Heart right ventricle (tissue), 16 donors: Measurements from ENCODE around the gene CRYZL1. TPM values are rescaled to one million over a fixed set of nuclear protein-coding genes. Genes with fewer than 3 reads are reported as not detected.

Experiments used
- ATAC-seq, 8 donors: fragments of 200-7000 bp; cut with Tn5 transposase; one replicate each; pipeline ENCODE4 v1.9.1; 2020; ENCODE audit warnings: mild to moderate bottlenecking in 8 of 8, moderate library complexity in 8 of 8, moderate number of reproducible peaks in 1 of 8
- DNase-seq, 2 donors: peaks; one replicate each; pipeline ENCODE4 v3.0.0-alpha.2; 2020
- H3K27ac ChIP-seq, 10 donors: fragments of 200-600 bp; sonication (generic) in 2 of 10; one replicate each; pipeline versions ENCODE4 v1.5.0 to v1.8.0; 2020 to 2022; ENCODE audit warnings: mild to moderate bottlenecking in 3 of 10
- H3K27me3 ChIP-seq, 7 donors: fragments of 200-600 bp; one replicate each; pipeline ENCODE4 v1.8.0; 2021 to 2022; ENCODE audit warnings: mild to moderate bottlenecking in 2 of 7
- H3K36me3 ChIP-seq, 9 donors: fragments of 200-600 bp; sonication (generic) in 1 of 9; one replicate each; pipeline versions ENCODE4 v1.5.0 to v1.8.0; 2020 to 2022; ENCODE audit warnings: mild to moderate bottlenecking in 2 of 9
- H3K4me1 ChIP-seq, 9 donors: fragments of 200-600 bp; sonication (generic) in 1 of 9; one replicate each; pipeline versions ENCODE4 v1.5.0 to v1.8.0; 2020 to 2022; ENCODE audit warnings: mild to moderate bottlenecking in 4 of 9
- H3K4me3 ChIP-seq, 10 donors: fragments of 200-600 bp; sonication (generic) in 2 of 10; one replicate each; pipeline versions ENCODE4 v1.5.0 to v1.8.0; 2020 to 2022; ENCODE audit warnings: mild to moderate bottlenecking in 7 of 10, moderate library complexity in 2 of 10
- H3K9me3 ChIP-seq, 11 donors: fragments of 200-600 bp in 10 of 11; sonication (generic) in 2 of 11; one replicate each; pipeline versions ENCODE4 v1.5.0 to v1.8.0; 2013 to 2022; ENCODE audit warnings: mild to moderate bottlenecking in 2 of 11, control low read depth in 1 of 11, moderate library complexity in 1 of 11
- WGBS, 2 donors: extraction: QIAGEN DNeasy Blood & Tissue Kit; methylation state at CpG; one replicate each; pipeline ENCODE4 v1.1.7; 2013; ENCODE audit warnings: inconsistent platforms in 1 of 2; 5-methylcytosine and 5-hydroxymethylcytosine counted together
- intact Hi-C, 10 donors: fragments of 100-400 bp; cut with DNase I; formaldehyde crosslinking; loops; one replicate each; pipeline versions ENCODE4 v1.11.1 to v1.14.2; 2022
- polyA plus RNA-seq, 2 donors: library from polyadenylated mRNA; stranded (reverse); fragments of 200-250 nt; gene quantifications; one replicate each; pipeline ENCODE4 v1.2.3, GENCODE V29; 2013
- total RNA-seq, 10 donors: library from RNA; stranded (reverse); fragmentation: NEBNext Ultra II Directional in 3 of 10; extraction: Animal tissue kit (Norgen Biotek cat#: 25700) in 3 of 10; gene quantifications; one replicate each; pipeline versions ENCODE4 v1.2.1 to v1.2.4, GENCODE V29; 2021 to 2023
- TF ChIP-seq, protein P1 (sequence below), 9 donors: fragments of 200-600 bp; sonication (generic) in 2 of 9; IDR thresholded peaks; one replicate each; pipeline versions ENCODE4 v1.5.0 to v1.8.0; 2021 to 2022; ENCODE audit warnings: antibody characterized with exemption in 9 of 9, mild to moderate bottlenecking in 5 of 9, moderate library complexity in 1 of 9
- donor health status: Arrhythmogenic right ventricular cardiomyopathy.
- donor health status: ischemic (EF 13 %, LVEDD 7.1; RV severe dilation, severe dysfunction).
- donor health status: healthy with polysubstance abuse.
- donor health status: DM: no; HTN: yes; CAD: no.
- donor health status: DM: no; HTN: no; CAD: no.
- donor health status: ischemic (EF 25% LVEDD 6.9; RV normal size, moderate dysfunction).
- donor health status: ischemic (EF 25% LVEDD 5.7; RV mildly dilated, moderate dysfunction).
- donor health status: healthy.
- donor health status: DM: yes; HTN: yes; CAD: no.
- donor health status: Ischemic cardiomyopathy.
- donor health status: ischemic (EF 35%, LVEDD 5.7; RV mildly dilated, moderate dysfunction).
- donor health status: nonischemic (EF 11% LVEDD 7.7; RV severe dilation, severe dysfunction).
- donor health status: DM: yes; HTN: yes; CAD: no.
- donor health status: PGD.
- donor health status: ischemic (EF 29% LVEDD 5.4; RV normal size, mild dysfunction).
- donor health status: nonischemic (EF 23%, LVEDD 6.1; RV moderate dilation, normal function).

Gene CRYZL1
- total and polyA plus RNA-seq, 12 donors, result 15.3 to 31.8 (median 26.0) TPM

DNA sequence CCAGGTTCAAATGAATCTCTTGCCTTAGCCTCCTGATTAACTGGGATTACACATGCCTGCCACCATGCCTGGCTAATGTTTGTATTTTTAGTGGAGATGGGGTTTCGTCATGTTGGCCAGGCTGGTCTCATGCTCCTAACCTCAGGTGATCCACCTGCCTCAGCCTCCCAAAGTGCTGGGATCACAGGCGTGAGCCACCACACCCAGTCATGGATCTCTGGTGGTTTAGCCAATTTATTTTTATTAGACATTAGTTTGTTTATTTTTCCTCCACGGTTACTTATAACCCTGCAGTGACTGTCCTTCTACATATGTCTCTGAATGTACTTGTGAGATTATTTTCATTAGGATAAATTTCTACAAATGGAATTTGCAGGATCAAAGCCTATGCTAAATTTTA is 6.0 kb upstream of the CRYZL1 start:
- no peaks in the 10 kb centered on the region for H3K27me3 ChIP-seq
- no peaks in the 10 kb centered on the region for H3K9me3 ChIP-seq
- peaks cover 0 to 62% (median 24%) of the 10 kb centered on the region in 9 donors for H3K4me1 ChIP-seq
- ATAC-seq (no peak), DNase-seq (no peak)
- H3K27ac ChIP-seq, result no peak overlapping the region
- TF ChIP-seq, protein P1, sequence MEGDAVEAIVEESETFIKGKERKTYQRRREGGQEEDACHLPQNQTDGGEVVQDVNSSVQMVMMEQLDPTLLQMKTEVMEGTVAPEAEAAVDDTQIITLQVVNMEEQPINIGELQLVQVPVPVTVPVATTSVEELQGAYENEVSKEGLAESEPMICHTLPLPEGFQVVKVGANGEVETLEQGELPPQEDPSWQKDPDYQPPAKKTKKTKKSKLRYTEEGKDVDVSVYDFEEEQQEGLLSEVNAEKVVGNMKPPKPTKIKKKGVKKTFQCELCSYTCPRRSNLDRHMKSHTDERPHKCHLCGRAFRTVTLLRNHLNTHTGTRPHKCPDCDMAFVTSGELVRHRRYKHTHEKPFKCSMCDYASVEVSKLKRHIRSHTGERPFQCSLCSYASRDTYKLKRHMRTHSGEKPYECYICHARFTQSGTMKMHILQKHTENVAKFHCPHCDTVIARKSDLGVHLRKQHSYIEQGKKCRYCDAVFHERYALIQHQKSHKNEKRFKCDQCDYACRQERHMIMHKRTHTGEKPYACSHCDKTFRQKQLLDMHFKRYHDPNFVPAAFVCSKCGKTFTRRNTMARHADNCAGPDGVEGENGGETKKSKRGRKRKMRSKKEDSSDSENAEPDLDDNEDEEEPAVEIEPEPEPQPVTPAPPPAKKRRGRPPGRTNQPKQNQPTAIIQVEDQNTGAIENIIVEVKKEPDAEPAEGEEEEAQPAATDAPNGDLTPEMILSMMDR (IDR thresholded peaks at IDR 0.05), result no peak
- intact Hi-C loops, result loop anchor here in 4 of 10 donors (5.0 to 10.0 kb wide), 6 partner anchors 97 to 247 kb away; no protein-coding TSS in a partner anchor
- 86 to 93% methylated on average over 3 of the region's 3 CpGs for WGBS, 2 donors
- peaks cover 0 to 4% (median 0%) of the 10 kb centered on the region in 9 donors for H3K36me3 ChIP-seq
- no peak overlapping the region for H3K4me3 ChIP-seq

DNA sequence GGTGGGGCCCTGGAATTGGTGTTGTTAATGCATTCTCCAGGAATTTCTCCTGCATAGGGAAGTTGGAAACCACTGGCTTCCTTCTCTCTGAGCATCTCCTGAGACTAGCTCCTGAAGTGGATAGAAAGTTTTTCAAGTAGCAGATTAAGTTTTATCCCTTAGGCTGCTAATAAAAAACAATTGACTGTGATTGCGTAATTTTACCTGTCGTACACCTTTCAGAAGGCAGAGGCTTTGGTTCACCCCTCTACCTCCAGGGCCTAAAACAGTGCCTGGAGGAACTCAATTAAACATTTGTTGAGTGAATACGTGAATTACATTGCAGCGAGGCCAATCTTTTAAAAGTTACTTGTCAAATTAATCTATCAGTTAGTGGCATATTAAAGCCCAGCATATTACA is 4.2 kb upstream of the CRYZL1 start:
- intact Hi-C loops, result loop anchor here in 4 of 10 donors (5.0 to 10.0 kb wide), 6 partner anchors 99 to 249 kb away; no protein-coding TSS in a partner anchor
- Histone ChIP-seq H3K4me1 (peaks cover 0 to 58% (median 21%) of the 10 kb centered on the region in 9 donors), H3K4me3 (no peak overlapping the region), H3K27ac (peak overlapping the region in 2 of 10 donors; percentile 78 to 86), H3K9me3 (no peaks in the 10 kb centered on the region), H3K27me3 (no peaks in the 10 kb centered on the region), H3K36me3 (peaks cover 0 to 4% (median 0%) of the 10 kb centered on the region in 9 donors)
- TF ChIP-seq, protein P1 (IDR thresholded peaks at IDR 0.05), result no peak
- 96 to 97% methylated on average over 4 of the region's 4 CpGs for WGBS, 2 donors
- ATAC-seq, result no peak
- no peak for DNase-seq

DNA sequence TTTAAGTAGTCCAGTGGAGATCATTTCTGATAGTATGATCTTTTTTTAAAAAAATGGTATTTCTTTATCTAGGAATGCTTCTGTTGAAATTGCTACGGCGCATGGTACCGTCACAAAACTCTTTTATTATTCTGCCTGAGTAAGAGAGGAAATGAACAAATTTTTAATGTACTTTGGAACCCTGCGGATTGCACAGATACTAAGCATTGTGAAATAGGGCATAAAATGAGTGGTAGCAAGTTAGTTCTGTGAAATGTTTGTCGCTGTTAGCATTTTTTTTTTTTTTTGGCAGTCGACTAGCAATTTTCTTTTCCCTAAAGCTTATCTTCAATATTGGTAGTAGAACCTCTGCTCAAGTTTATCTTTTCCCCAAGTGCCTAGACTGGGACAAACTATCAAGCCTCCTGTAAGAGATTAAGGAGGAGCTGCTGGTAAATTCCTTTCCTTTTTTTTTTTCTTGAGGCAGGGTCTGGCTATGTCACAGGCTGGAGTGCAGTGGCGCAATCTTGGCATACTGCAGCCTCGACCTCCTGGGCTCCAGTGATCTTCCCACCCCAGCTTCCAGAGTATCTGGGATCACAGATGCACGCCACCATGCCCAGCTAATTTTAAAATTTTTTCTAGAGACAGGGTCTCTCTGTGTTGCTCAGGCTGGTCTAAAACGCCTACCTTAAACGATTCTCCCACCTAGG is 3.0 kb upstream of the CRYZL1 start:
- no peak for DNase-seq
- no peaks in the 10 kb centered on the region for H3K9me3 ChIP-seq
- intact Hi-C loops, result loop anchor here in 8 of 10 donors (5.0 to 10.0 kb wide), 11 partner anchors 100 to 258 kb away; no protein-coding TSS in a partner anchor
- peak overlapping the region in 8 of 10 donors; percentile 78 to 93 (median 86) for H3K27ac ChIP-seq
- ATAC-seq, result no peak
- no peaks in the 10 kb centered on the region for H3K27me3 ChIP-seq
- TF ChIP-seq, protein P1 (IDR thresholded peaks at IDR 0.05), result no peak
- peaks cover 0 to 4% (median 0%) of the 10 kb centered on the region in 9 donors for H3K36me3 ChIP-seq
- H3K4me1 ChIP-seq, result peaks cover 3 to 55% (median 25%) of the 10 kb centered on the region in 9 donors
- whole genome bisulfite sequencing, 2 donors, result 57 to 61% methylated on average over 11 of the region's 11 CpGs
- peak overlapping the region in 6 of 10 donors; percentile 73 to 91 (median 86) for H3K4me3 ChIP-seq

DNA sequence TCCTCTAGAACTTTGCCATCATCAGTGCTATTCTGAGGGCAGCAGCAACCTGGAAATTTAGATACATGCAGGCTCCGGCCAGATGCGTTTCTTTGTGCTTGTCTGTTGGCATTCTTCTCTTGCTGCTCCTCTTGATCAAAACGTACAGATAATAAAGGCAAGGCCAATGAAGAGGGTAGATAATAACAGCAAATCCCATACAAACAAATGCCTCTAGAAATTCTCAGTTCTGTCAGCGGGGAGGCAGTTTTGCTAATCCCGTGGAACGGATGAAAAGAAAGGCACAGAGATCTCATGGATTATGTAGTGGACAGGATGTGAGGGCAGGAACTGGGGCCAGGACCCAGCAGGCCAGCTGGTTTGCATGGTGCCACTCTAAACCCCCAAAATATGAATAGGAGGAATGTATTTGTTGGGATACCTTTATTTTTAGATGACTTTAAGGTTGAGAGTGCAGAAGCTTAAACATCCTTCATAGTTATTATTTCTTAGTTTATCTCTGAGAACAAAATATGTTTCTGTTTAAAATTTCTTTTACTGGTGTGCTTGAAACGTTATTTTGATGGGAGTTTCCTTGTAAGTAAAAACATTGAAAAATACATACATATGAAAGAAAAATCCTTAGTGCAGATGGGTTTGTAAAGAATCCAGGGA is 2.2 kb upstream of the CRYZL1 start:
- DNase-seq (no peak), ATAC-seq (no peak)
- Histone ChIP-seq H3K36me3 (peaks cover 0 to 7% (median 0%) of the 10 kb centered on the region in 9 donors), H3K27me3 (no peaks in the 10 kb centered on the region), H3K4me3 (peak overlapping the region; percentile 64 to 96 (median 88)), H3K27ac (peak overlapping the region in 9 of 10 donors; percentile 78 to 93 (median 86)), H3K4me1 (peaks cover 3 to 47% (median 25%) of the 10 kb centered on the region in 9 donors), H3K9me3 (no peaks in the 10 kb centered on the region)
- intact Hi-C loops, result loop anchor here in 8 of 10 donors (5.0 to 10.0 kb wide), 11 partner anchors 101 to 259 kb away; no protein-coding TSS in a partner anchor
- TF ChIP-seq, protein P1 (IDR thresholded peaks at IDR 0.05), result no peak
- WGBS, 2 donors, result 5 to 7% methylated on average over 7 of the region's 7 CpGs
